Measurements from ENCODE around the gene HSD17B4. TPM values are rescaled to one million over a fixed set of nuclear protein-coding genes. Genes with fewer than 3 reads are reported as not detected.

The HSD17B4 gene
- total RNA-seq (100 to 1,000 TPM; 245 to 596 (median 350) TPM), polyA plus RNA-seq (100 to 1,000 TPM; 236 to 620 (median 337) TPM)
- long read RNA-seq, donor 1, transcript HSD17B4-205 (2 exons, 1,129 nt) = minor isoform, 13 of 91 reads
- long read RNA-seq, donor 1, transcript HSD17B4-201 (24 exons, 2,685 nt) = major isoform, 41 of 91 reads
- long read RNA-seq, donor 1, partial matches to known transcripts = 24 of 91 reads
- long read RNA-seq, donor 1, other reads (novel, unspliced or antisense) = 7 of 91 reads
- long read RNA-seq, donor 2, transcript HSD17B4-205 (2 exons, 1,129 nt) = minor isoform, 10 of 35 reads
- long read RNA-seq, donor 2, transcript HSD17B4-201 (24 exons, 2,685 nt) = major isoform, 15 of 35 reads
- long read RNA-seq, donor 2, partial matches to known transcripts = 5 of 35 reads
- long read RNA-seq, donor 2, other reads (novel, unspliced or antisense) = 0 of 35 reads
- long read RNA-seq, donor 3, transcript HSD17B4-205 (2 exons, 1,129 nt) = minor isoform, 5 of 54 reads
- long read RNA-seq, donor 3, transcript HSD17B4-201 (24 exons, 2,685 nt) = major isoform, 27 of 54 reads
- long read RNA-seq, donor 3, partial matches to known transcripts = 20 of 54 reads
- long read RNA-seq, donor 3, other reads (novel, unspliced or antisense) = 0 of 54 reads
- long read RNA-seq, donor 4, transcript HSD17B4-201 (24 exons, 2,685 nt) = major isoform, 70 of 94 reads
- long read RNA-seq, donor 4, partial matches to known transcripts = 11 of 94 reads
- long read RNA-seq, donor 4, other reads (novel, unspliced or antisense) = 12 of 94 reads
- long read RNA-seq, donor 5, transcript HSD17B4-201 (24 exons, 2,685 nt) = major isoform, 246 of 278 reads
- long read RNA-seq, donor 5, partial matches to known transcripts = 5 of 278 reads
- long read RNA-seq, donor 5, other reads (novel, unspliced or antisense) = 27 of 278 reads
- long read RNA-seq, donor 6, transcript HSD17B4-201 (24 exons, 2,685 nt) = major isoform, 43 of 56 reads
- long read RNA-seq, donor 6, partial matches to known transcripts = 4 of 56 reads
- long read RNA-seq, donor 6, other reads (novel, unspliced or antisense) = 9 of 56 reads
- long read RNA-seq, donor 7, transcript HSD17B4-201 (24 exons, 2,685 nt) = major isoform, 8 of 22 reads
- long read RNA-seq, donor 7, partial matches to known transcripts = 8 of 22 reads
- long read RNA-seq, donor 7, other reads (novel, unspliced or antisense) = 0 of 22 reads
- long read RNA-seq, donor 8, transcript HSD17B4-205 (2 exons, 1,129 nt) = minor isoform, 5 of 54 reads
- long read RNA-seq, donor 8, transcript HSD17B4-201 (24 exons, 2,685 nt) = major isoform, 33 of 54 reads
- long read RNA-seq, donor 8, partial matches to known transcripts = 7 of 54 reads
- long read RNA-seq, donor 8, other reads (novel, unspliced or antisense) = 5 of 54 reads
- long read RNA-seq, donor 9, transcript HSD17B4-201 (24 exons, 2,685 nt) = major isoform, 13 of 28 reads
- long read RNA-seq, donor 9, transcript HSD17B4-205 (2 exons, 1,129 nt) = minor isoform, 6 of 28 reads
- long read RNA-seq, donor 9, partial matches to known transcripts = 6 of 28 reads
- long read RNA-seq, donor 9, other reads (novel, unspliced or antisense) = 0 of 28 reads
- long read RNA-seq, donor 10, transcript HSD17B4-201 (24 exons, 2,685 nt) = major isoform, 6 of 9 reads
- long read RNA-seq, donor 10, partial matches to known transcripts = 0 of 9 reads
- long read RNA-seq, donor 10, other reads (novel, unspliced or antisense) = 0 of 9 reads

GRCh38 chr5:119452373-119453039 lies at the start of gene HSD17B4:
Gene HSD17B4, plus strand, starts transcription at chr5:119452497. Its CDS starts 79 bp downstream, at chr5:119452576.
- Histone ChIP-seq H3K36me3 (replicated peaks in 1 of 2) (no peaks in the 10 kb centered on the region), H3K9me3 (replicated peaks in 1 of 3) (no peaks in the 10 kb centered on the region), H3K4me1 (replicated peaks in 1 of 2) (peaks cover 9 to 31% of the 10 kb centered on the region in 2 donors), H3K4me3 (peak within 1 kb of the TSS; percentile 43 to 81 (median 72)), H3K27ac (peak within 1 kb of the TSS; percentile 89 to 98 (median 95)), H3K27me3 (no peaks in the 10 kb centered on the region)
- peak; percentile 87 to 96 (median 94) for DNase-seq
- intact Hi-C loops (cut with DNase I) = no loop called here
- TF ChIP-seq POLR2A (IDR thresholded peaks at IDR 0.05) = peak; percentile 78 to 85
- TF ChIP-seq CTCF (IDR thresholded peaks at IDR 0.05) = peak in 1 of 6 experiments; percentile 7
- 0% methylated on average over 21 to 42 of the region's 42 CpGs for WGBS, 4 donors

- DNase-seq = no peak
- no peak for TF ChIP-seq CTCF (IDR thresholded peaks at IDR 0.05)
- no peak for TF ChIP-seq POLR2A (IDR thresholded peaks at IDR 0.05)
- Histone ChIP-seq H3K36me3 (replicated peaks in 1 of 2) (no peaks in the 10 kb centered on the region), H3K9me3 (replicated peaks in 1 of 3) (no peaks in the 10 kb centered on the region), H3K27me3 (no peaks in the 10 kb centered on the region), H3K4me1 (replicated peaks in 1 of 2) (no peaks in the 10 kb centered on the region), H3K4me3 (no peak overlapping the region), H3K27ac (no peak overlapping the region)
- WGBS, 4 donors = 58 to 77% (median 66%) methylated on average over 4 of the region's 4 CpGs
- intact Hi-C loops (cut with DNase I) = loop anchor here in 1 of 2 donors (10.0 kb wide), 1 partner anchor 138 kb away; no protein-coding TSS in a partner anchor
These were observed 49.7 kb upstream of the HSD17B4 start for GRCh38 chr5:119402555-119402954.

- H3K4me3 ChIP-seq = no peak overlapping the region
- DNase-seq = no peak
- no peak for TF ChIP-seq POLR2A (IDR thresholded peaks at IDR 0.05)
- no peak for TF ChIP-seq CTCF (IDR thresholded peaks at IDR 0.05)
- 79 to 90% (median 84%) methylated on average over 2 of the region's 2 CpGs for whole genome bisulfite sequencing, 4 donors
- H3K4me1 ChIP-seq (replicated peaks in 1 of 2) = no peaks in the 10 kb centered on the region
- H3K36me3 ChIP-seq (replicated peaks in 1 of 2) = no peaks in the 10 kb centered on the region
- H3K27ac ChIP-seq = no peak overlapping the region
- intact Hi-C loops (cut with DNase I) = loop anchor here in 1 of 2 donors (10.0 kb wide), 1 partner anchor 139 kb away; no protein-coding TSS in a partner anchor
- no peaks in the 10 kb centered on the region for H3K27me3 ChIP-seq
- H3K9me3 ChIP-seq (replicated peaks in 1 of 3) = no peaks in the 10 kb centered on the region
These were observed 48.3 kb upstream of the HSD17B4 start for GRCh38 chr5:119404033-119404432.

Measured in adrenal gland (tissue), 19 donors.